NCI-H2227 (cell line): Measurements from ENCODE around the gene ETV7.
"Not testable (repeated sequence)": the region's sequence is repeated elsewhere in the genome, so short reads cannot be mapped to it uniquely, and the experiment has no call there.

Experiments used
- DNase-seq: peaks from one replicate; lab custom pipeline; 2025; ENCODE audit not compliant: unreplicated experiment; lab: John Stamatoyannopoulos, UW

Gene ETV7

DNA sequence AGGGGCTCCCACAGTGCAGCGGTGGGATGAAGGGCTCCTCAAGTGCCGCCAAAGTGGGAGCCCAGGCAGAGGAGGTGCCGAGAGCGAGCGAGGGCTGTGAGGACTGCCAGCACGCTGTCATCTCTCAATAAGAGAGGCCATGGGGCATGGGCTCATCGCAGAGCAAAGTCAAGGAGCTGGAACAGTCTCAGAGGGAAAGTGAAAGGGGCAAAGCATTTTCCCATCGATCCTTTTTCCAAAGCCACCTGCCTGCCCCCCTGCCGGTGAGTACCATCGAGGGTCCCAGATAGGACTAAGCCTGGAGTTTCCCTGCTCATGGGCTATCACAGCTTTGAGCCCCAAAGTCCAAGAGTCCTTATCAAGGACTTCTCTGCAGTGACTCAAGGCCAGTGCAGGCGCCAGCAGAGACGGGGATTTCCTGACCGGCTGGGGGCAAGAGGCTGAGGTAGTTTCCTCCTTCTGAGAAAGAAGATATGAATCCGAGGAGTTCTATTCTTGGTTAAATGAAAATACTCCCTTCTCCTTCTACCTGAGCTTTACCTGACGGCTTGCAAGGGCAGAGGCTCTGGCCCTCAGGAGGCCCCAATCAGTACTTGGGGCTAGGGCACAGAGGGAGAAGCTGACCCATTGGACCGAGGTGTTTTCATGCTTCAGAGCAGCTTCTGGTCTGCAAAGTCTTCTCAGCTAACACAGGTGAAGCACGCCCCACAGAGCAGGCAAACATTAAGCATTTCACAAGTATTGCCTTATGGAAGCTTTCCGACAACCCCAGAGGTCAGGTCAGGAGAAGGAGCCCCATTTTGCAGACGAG lies 22.6 kb downstream of the ETV7 start:
- no peak for DNase-seq

GRCh38 chr6:36364061-36364635 lies 23.3 kb downstream of the ETV7 start:
- DNase-seq, result not testable (repeated sequence)

GRCh38 chr6:36363371-36363752 lies 24.1 kb downstream of the ETV7 start:
- not testable (repeated sequence) for DNase-seq

GRCh38 chr6:36362551-36363370 lies 24.7 kb downstream of the ETV7 start:
- DNase-seq, result no peak

GRCh38 chr6:36361071-36361470 lies 26.4 kb downstream of the ETV7 start:
- DNase-seq, result no peak

- peak; percentile 92 for DNase-seq
Observed at GRCh38 chr6:36360241-36361054, 27.0 kb downstream of the ETV7 start.

- no peak for DNase-seq
Observed at GRCh38 chr6:36358226-36358915, 29.1 kb downstream of the ETV7 start.

DNA sequence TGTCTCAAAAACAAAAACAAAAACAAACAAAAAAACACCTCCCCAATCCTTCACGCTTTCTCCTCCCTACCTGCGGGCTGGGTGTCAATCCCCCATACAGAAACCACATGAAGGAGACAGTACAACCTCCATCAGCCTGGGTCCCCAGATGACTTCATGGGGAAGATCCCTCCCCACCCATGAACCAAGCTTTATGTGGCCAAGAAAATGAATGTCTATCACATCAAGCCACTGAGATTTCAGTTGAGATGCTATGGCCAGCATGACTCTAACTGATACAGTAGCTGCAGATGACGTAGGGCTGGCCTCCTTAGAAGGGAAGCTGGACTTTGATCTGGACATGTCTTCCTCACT lies 29.6 kb downstream of the ETV7 start:
- no peak for DNase-seq

DNA sequence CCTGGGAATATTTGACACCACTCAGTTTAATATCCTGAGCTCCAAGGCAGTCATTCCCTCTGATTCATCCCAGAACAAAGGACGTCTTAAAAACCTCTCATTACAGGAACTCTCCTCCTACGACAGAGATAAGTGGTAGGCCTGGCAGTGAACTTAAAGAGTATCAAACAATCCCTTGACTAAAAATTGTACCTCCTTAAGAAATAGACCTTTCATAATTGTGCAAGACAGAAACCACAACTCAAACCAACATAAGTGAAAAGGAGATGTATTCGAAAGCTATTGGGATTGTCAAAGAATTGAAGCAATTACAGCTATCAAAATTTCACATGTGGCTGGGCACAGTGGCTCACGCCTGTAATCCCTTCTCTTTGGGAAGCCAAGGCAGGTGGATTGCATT lies 31.6 kb downstream of the ETV7 start:
- peak; percentile 57 for DNase-seq

DNA sequence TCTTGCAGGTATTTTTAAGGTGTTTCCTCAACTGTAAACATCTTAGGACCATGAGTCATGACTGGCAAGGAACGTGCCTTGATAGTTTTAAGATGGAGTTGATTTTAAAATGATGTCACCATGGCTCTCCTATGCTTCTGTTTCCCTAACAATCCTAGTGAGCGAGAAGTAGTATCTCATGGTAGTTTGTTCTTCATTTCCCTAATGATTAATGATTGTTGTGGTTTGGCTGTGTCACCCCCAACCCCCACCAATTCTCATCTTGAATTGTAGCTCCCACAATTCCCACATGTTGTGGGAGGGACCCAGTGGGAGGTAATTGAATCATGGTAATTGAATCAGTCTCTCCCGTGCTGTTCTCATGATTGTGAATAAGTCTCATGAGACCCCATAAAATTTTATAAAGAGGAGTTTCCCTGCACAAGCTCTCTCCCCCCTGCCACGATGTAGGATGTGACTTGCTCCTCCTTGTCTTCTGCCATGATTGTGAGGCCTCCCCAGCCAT lies 34.0 kb downstream of the ETV7 start:
- DNase-seq, result no peak

GRCh38 chr6:36352477-36353157 lies 34.9 kb downstream of the ETV7 start:
- DNase-seq, result no peak

DNA sequence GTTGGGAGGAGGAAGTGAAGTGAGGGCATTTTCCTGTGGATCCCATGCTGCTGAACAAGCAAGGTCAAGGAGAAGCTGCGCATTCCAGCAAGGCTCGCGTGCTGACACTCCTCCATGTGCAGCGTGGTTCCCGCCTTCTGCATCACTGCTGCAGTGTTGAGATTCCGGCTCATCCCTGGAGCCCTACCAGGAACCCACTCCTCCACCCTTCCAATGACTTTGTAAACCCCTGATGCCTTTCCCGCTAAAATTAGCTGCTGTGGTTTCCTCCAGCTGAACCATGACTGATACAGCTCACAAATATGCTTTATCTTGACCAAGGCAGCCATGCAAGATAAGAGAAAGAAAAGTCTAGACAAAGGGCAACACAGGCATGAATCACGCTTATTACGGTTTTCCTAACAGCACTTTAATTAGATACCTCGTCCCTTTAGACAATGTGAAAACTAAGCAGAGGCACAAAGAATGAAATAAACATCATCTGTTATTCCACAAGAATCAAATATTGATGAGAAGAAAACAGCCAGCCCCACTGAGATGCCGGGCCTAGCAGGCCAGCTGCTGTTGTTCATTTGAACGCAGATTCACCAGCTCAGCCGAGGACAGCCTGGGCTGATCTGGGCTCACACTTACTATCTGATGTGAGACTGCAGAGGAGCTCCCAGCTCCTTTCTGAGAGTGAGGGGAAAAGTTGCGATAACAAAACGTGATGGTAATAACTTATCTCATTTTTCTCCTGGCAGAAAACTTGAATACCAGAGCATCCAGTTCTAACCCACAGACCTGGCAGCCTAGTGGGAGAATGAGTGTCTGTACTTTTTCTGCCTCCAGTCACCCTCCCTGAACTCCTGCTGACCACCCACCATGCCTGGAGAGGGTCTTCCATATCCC lies 36.5 kb downstream of the ETV7 start:
- no peak for DNase-seq

DNA sequence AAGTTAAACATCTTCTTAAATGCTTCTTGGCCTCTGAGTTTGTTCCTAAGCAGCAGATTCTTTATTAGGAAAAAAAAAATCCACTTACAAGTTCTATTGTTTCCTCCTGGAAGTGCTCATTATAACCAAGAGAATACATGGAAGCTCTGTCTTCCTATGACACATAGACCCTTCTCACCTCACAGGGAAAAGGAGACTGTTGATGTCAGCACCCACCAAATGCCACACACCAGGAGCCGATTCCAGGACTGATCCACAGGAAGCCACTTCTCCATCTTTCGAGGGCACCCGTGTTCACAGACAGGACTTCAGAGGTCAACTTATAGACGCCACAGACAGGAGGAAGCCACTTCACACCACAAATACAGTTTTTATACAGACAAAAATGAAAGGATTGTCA lies 37.4 kb downstream of the ETV7 start:
- DNase-seq, result no peak

DNA sequence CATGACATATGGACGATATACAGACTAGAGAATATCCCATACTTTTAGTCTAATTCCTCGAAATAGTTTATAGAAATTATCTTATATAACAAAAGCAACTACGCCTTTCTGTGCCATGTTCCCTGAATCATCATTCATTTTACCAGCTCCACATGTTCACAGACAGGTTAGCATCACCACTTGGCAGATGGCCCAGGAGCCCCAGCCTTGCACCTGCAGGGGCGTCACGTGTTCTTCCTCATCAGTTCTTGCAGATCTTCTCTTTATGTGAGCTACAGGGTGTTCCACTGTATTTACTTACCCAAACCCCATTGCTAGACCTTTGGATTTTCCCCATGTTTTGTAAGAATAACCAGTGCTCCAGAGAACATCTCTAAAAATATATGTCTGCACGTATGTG lies 38.2 kb downstream of the ETV7 start:
- DNase-seq, result no peak

DNA sequence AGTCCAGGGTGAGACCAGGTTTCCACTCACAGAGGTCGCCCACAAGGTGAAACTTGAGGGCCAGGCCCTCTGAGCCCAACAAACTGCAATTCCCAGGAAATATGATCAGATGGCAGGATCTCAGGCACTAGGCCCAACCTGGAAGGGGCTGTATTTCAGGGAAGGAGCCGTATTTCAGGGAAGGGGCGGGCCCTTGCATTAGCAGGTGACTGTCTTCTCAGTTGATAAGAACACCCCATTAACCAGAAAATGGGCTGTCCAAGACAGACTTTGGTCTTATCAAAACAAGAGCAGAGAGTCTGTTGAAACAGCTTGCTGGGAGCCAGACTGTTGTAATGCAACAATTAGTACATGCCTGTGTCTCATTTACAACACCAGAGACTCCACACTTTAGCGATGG lies 39.8 kb downstream of the ETV7 start:
- DNase-seq, result no peak

GRCh38 chr6:36346486-36347273 lies 40.8 kb downstream of the ETV7 start:
- no peak for DNase-seq

- DNase-seq, result peak; percentile 27
Observed at GRCh38 chr6:36345681-36346466, 41.6 kb downstream of the ETV7 start.
